OCI-LY3 (cell line): Measurements from ENCODE around the gene LNPK.
"Not testable (repeated sequence)": the region's sequence is repeated elsewhere in the genome, so short reads cannot be mapped to it uniquely, and the experiment has no call there.

Experiments
- H2AFZ ChIP-seq: fragments of 200-600, 300-600 bp; shearing (Covaris generic); 2 replicates; pipeline ENCODE4 v1.6.0; 2014; ENCODE audit warnings: antibody characterized with exemption, low read depth, low read length
- H3K27ac ChIP-seq: fragments of 200-600, 300-600 bp; sonication (generic); 2 replicates; pipeline ENCODE4 v1.5.1; 2014; ENCODE audit warnings: mild to moderate bottlenecking, low read length, moderate library complexity, mixed read lengths
- H3K27me3 ChIP-seq: fragments of 200-600, 300-600 bp; sonication (generic); 2 replicates; pipeline ENCODE4 v1.6.1; 2014; ENCODE audit warnings: low read depth, low read length, mixed read lengths
- H3K36me3 ChIP-seq: fragments of 200-600, 300-600 bp; sonication (generic); replicated peaks from 2 replicates; pipeline ENCODE3; 2014; ENCODE audit warnings: low read depth, low read length, mixed read lengths
- H3K4me1 ChIP-seq: fragments of 300-600, 200-600 bp; sonication (generic); 2 replicates; pipeline ENCODE4 v1.6.1; 2014; ENCODE audit warnings: low read length, mixed read lengths
- H3K4me2 ChIP-seq: fragments of 200-600, 300-600 bp; sonication (generic); 2 replicates; pipeline ENCODE4 v1.6.1; 2014; ENCODE audit warnings: low read length, mixed read lengths
- H3K4me3 ChIP-seq: fragments of 300-600, 200-600 bp; sonication (generic); 2 replicates; pipeline ENCODE4 v1.5.1; 2014; ENCODE audit warnings: antibody characterized with exemption, mild to moderate bottlenecking, low read length, moderate library complexity
- H3K79me2 ChIP-seq: fragments of 300-600, 200-600 bp; shearing (Covaris generic); 2 replicates; pipeline ENCODE4 v1.6.1; 2014; ENCODE audit warnings: mild to moderate bottlenecking, low read length, mixed read lengths
- H3K9ac ChIP-seq: fragments of 300-600, 200-600 bp; shearing (Covaris generic); 2 replicates; pipeline ENCODE4 v1.6.0; 2014; ENCODE audit warnings: mild to moderate bottlenecking, low read length, moderate library complexity
- H3K9me3 ChIP-seq: fragments of 200-600, 300-600 bp; shearing (Covaris generic); 2 replicates; pipeline ENCODE4 v1.6.1; 2014; ENCODE audit warnings: low read length, mixed read lengths; ENCODE audit not compliant: insufficient read depth
- H4K20me1 ChIP-seq: fragments of 200-600, 300-600 bp; sonication (generic); 2 replicates; pipeline ENCODE4 v1.6.1; 2016; ENCODE audit warnings: low read length, mixed read lengths; ENCODE audit not compliant: insufficient read depth
- EZH2phosphoT487 ChIP-seq: fragments of 200-600 bp; shearing (Covaris generic); IDR thresholded peaks from 2 replicates; pipeline ENCODE4 v1.6.1; 2018; ENCODE audit warnings: antibody characterized with exemption, mixed run types, low read depth
- TF ChIP-seq, protein P1 (sequence below): fragments of 200-600, 300-600 bp; sonication (generic); IDR thresholded peaks from 2 replicates; pipeline ENCODE4 v1.5.1; 2014; ENCODE audit warnings: antibody characterized with exemption, low read length, low read depth

The LNPK gene

DNA sequence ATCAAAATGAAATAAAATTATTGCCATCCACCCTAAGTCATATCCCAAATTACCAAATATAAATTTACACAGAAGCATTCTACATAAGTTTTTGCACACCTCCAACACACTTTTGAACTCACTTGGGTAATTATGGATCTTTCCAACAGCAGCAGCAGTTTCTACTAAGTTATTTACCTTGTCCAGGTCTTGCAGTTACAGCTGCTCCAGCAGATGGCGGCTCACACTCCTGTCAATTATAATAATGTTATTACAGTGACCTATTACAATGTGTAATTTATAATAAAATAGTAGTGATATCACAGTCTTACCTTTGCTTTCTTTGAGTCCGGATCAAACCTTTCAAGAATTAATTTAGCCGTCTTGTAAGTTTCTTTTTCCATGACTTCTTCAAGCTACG, 37.9 kb downstream of the LNPK start:
- no peak overlapping the region for H3K4me2 ChIP-seq
- no peak overlapping the region for H3K4me3 ChIP-seq
- H4K20me1 ChIP-seq: no peaks in the 10 kb centered on the region
- no peak overlapping the region for H3K9ac ChIP-seq
- no peak overlapping the region for H2AFZ ChIP-seq
- H3K79me2 ChIP-seq: no peaks in the 10 kb centered on the region
- H3K27me3 ChIP-seq: no peaks in the 10 kb centered on the region
- H3K27ac ChIP-seq: no peak overlapping the region
- H3K9me3 ChIP-seq: no peaks in the 10 kb centered on the region
- TF ChIP-seq EZH2phosphoT487: no peak
- TF ChIP-seq, protein P1, sequence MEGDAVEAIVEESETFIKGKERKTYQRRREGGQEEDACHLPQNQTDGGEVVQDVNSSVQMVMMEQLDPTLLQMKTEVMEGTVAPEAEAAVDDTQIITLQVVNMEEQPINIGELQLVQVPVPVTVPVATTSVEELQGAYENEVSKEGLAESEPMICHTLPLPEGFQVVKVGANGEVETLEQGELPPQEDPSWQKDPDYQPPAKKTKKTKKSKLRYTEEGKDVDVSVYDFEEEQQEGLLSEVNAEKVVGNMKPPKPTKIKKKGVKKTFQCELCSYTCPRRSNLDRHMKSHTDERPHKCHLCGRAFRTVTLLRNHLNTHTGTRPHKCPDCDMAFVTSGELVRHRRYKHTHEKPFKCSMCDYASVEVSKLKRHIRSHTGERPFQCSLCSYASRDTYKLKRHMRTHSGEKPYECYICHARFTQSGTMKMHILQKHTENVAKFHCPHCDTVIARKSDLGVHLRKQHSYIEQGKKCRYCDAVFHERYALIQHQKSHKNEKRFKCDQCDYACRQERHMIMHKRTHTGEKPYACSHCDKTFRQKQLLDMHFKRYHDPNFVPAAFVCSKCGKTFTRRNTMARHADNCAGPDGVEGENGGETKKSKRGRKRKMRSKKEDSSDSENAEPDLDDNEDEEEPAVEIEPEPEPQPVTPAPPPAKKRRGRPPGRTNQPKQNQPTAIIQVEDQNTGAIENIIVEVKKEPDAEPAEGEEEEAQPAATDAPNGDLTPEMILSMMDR: peak; percentile 46
- no peaks in the 10 kb centered on the region for H3K36me3 ChIP-seq
- H3K4me1 ChIP-seq: no peaks in the 10 kb centered on the region

DNA sequence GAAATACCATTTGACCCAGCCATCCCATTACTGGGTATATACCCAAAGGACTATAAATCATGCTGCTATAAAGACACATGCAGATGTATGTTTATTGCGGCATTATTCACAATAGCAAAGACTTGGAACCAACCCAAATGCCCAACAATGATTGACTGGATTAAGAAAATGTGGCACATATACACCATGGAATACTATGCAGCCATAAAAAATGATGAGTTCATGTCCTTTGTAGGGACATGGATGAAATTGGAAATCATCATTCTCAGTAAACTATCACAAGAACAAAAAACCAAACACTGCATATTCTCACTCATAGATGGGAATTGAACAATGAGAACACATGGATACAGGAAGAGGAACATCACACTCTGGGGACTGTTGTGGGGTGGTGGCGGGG, 38.9 kb downstream of the LNPK start:
- H3K4me2 ChIP-seq, H3K4me1 ChIP-seq, H3K36me3 ChIP-seq, H3K79me2 ChIP-seq, H3K27me3 ChIP-seq, H3K9me3 ChIP-seq, H4K20me1 ChIP-seq, H3K27ac ChIP-seq, H2AFZ ChIP-seq, H3K9ac ChIP-seq, H3K4me3 ChIP-seq: not testable (repeated sequence)

DNA sequence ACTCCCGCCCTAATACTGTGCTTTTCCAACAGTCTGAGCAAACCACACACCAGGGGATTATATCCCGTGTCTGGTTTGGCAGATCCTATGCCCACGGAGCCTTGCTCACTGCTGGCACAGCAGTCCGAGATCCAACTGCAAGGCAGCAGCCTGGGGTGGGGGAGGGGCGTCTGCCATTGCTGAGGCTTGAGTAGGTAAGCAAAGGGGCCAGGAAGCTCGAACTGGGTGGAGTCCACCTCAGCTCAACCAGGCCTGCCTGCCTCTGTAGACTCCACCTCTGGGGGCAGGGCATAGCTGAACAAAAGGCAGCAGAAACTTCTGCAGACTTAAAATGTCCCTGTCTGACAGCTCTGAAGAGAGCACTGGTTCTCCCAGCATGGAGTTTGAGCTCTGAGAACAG, 44.2 kb downstream of the LNPK start:
- H3K36me3 ChIP-seq: peaks cover 8% of the 10 kb centered on the region

DNA sequence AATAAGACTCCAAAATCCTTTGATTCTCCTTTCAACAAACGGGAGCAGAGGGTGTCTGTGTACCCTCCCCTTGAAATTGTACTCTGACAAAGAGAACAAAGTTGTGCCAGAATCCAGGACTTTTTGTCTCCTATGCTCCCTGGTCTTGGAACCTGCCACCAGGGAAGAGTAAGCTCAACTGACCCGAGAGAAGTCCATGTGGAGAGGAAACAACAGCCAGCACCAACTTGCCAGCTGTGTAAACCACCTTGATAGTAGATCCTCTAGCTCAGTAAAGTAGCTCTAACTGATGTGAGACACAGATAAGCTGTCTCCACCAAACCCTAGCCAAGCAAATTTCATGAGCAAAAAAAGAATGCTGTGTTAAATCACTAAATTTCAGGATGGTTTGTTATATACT, 46.9 kb downstream of the LNPK start:
- Histone ChIP-seq H4K20me1 (no peaks in the 10 kb centered on the region), H2AFZ (no peak overlapping the region), H3K4me3 (no peak overlapping the region), H3K27ac (no peak overlapping the region), H3K4me1 (no peaks in the 10 kb centered on the region), H3K9me3 (no peaks in the 10 kb centered on the region), H3K9ac (no peak overlapping the region), H3K4me2 (no peak overlapping the region), H3K79me2 (no peaks in the 10 kb centered on the region), H3K36me3 (peaks cover 8% of the 10 kb centered on the region), H3K27me3 (no peaks in the 10 kb centered on the region)
- no peak for TF ChIP-seq EZH2phosphoT487
- TF ChIP-seq, protein P1: no peak

More for the DNA sequence above, 44.2 kb downstream of the LNPK start:
- Histone ChIP-seq H3K79me2 (no peaks in the 10 kb centered on the region), H3K4me2 (no peak overlapping the region), H3K4me1 (no peaks in the 10 kb centered on the region), H3K27ac (no peak overlapping the region), H2AFZ (no peak overlapping the region), H3K9me3 (no peaks in the 10 kb centered on the region), H4K20me1 (no peaks in the 10 kb centered on the region), H3K27me3 (no peaks in the 10 kb centered on the region), H3K9ac (no peak overlapping the region), H3K4me3 (no peak overlapping the region)
- TF ChIP-seq, protein P1: no peak
- TF ChIP-seq EZH2phosphoT487: no peak

DNA sequence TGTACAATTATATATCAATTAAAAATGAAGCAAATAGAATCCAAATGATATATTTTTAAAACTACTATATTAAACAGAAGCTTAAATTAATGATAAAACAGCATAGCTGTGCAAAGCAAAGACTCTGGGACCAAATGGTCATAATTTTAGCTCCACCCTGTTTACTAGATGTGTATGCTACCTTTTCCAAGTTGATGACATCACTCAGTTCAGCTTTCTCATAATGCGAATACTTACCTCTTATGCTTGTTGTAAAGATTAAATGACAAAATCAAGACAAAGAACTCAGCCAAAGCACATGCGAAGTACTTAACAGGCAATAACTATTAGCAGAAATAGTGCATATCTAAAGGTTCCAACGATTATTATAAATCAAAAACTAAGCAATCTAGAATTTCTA, 51.6 kb downstream of the LNPK start:
- H3K4me3 ChIP-seq: no peak overlapping the region

More for the DNA sequence above, 51.6 kb downstream of the LNPK start:
- H4K20me1 ChIP-seq: no peaks in the 10 kb centered on the region
- no peaks in the 10 kb centered on the region for H3K4me1 ChIP-seq
- TF ChIP-seq, protein P1: no peak
- no peak for TF ChIP-seq EZH2phosphoT487
- no peaks in the 10 kb centered on the region for H3K27me3 ChIP-seq
- no peaks in the 10 kb centered on the region for H3K9me3 ChIP-seq
- no peak overlapping the region for H3K4me2 ChIP-seq
- H2AFZ ChIP-seq: no peak overlapping the region
- H3K9ac ChIP-seq: no peak overlapping the region
- peaks cover 8% of the 10 kb centered on the region for H3K36me3 ChIP-seq
- H3K27ac ChIP-seq: no peak overlapping the region
- H3K79me2 ChIP-seq: no peaks in the 10 kb centered on the region
